HCT116 (cell line): ENCODE data around the gene MED19. TPM values are rescaled to one million over a fixed set of nuclear protein-coding genes. Genes with fewer than 3 reads are reported as not detected.

Experiments
- ATAC-seq: fragments of 200-7000 bp; cut with Tn5 transposase; 2 replicates; pipeline ENCODE4 v1.9.1; 2020; ENCODE audit warnings: mild to moderate bottlenecking, moderate library complexity
- BruUV-seq: library from RNA; stranded (reverse); fragments of 400-500 nt; replicated peaks from 2 replicates; lab custom pipeline; 2021; lab: Mats Ljungman, UMichigan
- CTCF ChIA-PET: fragments of 300-600 bp; sonication (Branson Sonifier 250); formaldehyde crosslinking; loops from one replicate; lab custom pipeline; 2021; ENCODE audit warnings: antibody characterized with exemption; lab: Charles Lee
- POLR2A ChIA-PET: fragments of 300-600, 350-600 bp; sonication (Branson Sonifier 250); formaldehyde crosslinking; loops from one replicate; lab custom pipeline; 2021; ENCODE audit warnings: antibody characterized with exemption; lab: Charles Lee
- RAD21 ChIA-PET, 2 experiments: fragments of 300-600 bp; sonication (Branson Sonifier 250); formaldehyde crosslinking; loops; one replicate each; lab custom pipeline; 2023; ENCODE audit warnings: low total read pairs in 2 of 2; ENCODE audit not compliant: uncharacterized antibody in 2 of 2, unreplicated experiment in 2 of 2, low non-redundant PET in 1 of 2; lab: Charles Lee
- DNase-seq: peaks from one replicate; pipeline ENCODE4 v3.0.0-alpha.2; 2010; ENCODE audit warnings: low read depth, low spot score
- H2AFZ ChIP-seq: fragments of 200-600 bp; shearing (Covaris generic), sonication (generic); 2 replicates; pipeline ENCODE4 v1.6.1; 2017; ENCODE audit warnings: low read depth, mixed run types, mixed read lengths, antibody characterized with exemption, low read length; ENCODE audit not compliant: poor library complexity, severe bottlenecking
- H3K27ac ChIP-seq: 2 replicates; pipeline ENCODE4 v1.5.1; 2012; ENCODE audit warnings: low read depth, low read length
- H3K27me3 ChIP-seq: fragments of 200-600 bp; sonication (generic); 2 replicates; pipeline ENCODE4 v1.6.1; 2016; ENCODE audit warnings: mixed run types, low read length, mixed read lengths; ENCODE audit not compliant: insufficient read depth
- H3K36me3 ChIP-seq, 2 experiments: fragments of 200-500 bp in 1 of 2; fragments of 200-600 bp in 1 of 2; sonication (Bioruptor generic) in 1 of 2; sonication (generic) in 1 of 2; 2 replicates each; pipeline versions ENCODE4 v1.5.1 to v1.6.1; 2014 to 2016; ENCODE audit warnings: low read length in 2 of 2, inconsistent platforms in 1 of 2, mixed read lengths in 1 of 2, mixed run types in 1 of 2; ENCODE audit not compliant: insufficient read depth in 2 of 2, control insufficient read depth in 1 of 2
- H3K4me1 ChIP-seq, 2 experiments: fragments of 200-600 bp in 1 of 2; sonication (generic) in 1 of 2; 2 replicates each; pipeline versions ENCODE4 v1.5.1 to v1.6.1; 2012 to 2017; ENCODE audit warnings: low read length in 2 of 2, inconsistent platforms in 1 of 2, mild to moderate bottlenecking in 1 of 2, mixed read lengths in 1 of 2, mixed run types in 1 of 2, moderate library complexity in 1 of 2; ENCODE audit not compliant: insufficient read depth in 2 of 2, control insufficient read depth in 1 of 2
- H3K4me2 ChIP-seq: fragments of 200-600 bp; sonication (generic); 2 replicates; pipeline ENCODE4 v1.6.1; 2017; ENCODE audit warnings: mixed run types, low read length, mixed read lengths
- H3K4me3 ChIP-seq, 2 experiments: fragments of 200-600 bp in 1 of 2; sonication (generic) in 1 of 2; replicated peaks in 1 of 2; 2 replicates each; pipeline ENCODE4 v1.5.1; 2011 to 2016; ENCODE audit warnings: low read length in 2 of 2, control low read depth in 1 of 2, low read depth in 1 of 2, mild to moderate bottlenecking in 1 of 2, mixed read lengths in 1 of 2, mixed run types in 1 of 2
- H3K79me2 ChIP-seq: fragments of 200-600 bp; sonication (generic); 2 replicates; pipeline ENCODE4 v1.6.1; 2017; ENCODE audit warnings: mild to moderate bottlenecking, mixed run types, low read length, moderate library complexity, mixed read lengths; ENCODE audit not compliant: insufficient read depth
- H3K9ac ChIP-seq: fragments of 200-600 bp; sonication (generic); 2 replicates; pipeline ENCODE4 v1.6.1; 2016; ENCODE audit warnings: low read length, mixed read lengths
- H3K9me2 ChIP-seq: fragments of 200-600 bp; sonication (generic), shearing (Covaris generic); 2 replicates; pipeline ENCODE4 v1.6.1; 2017; ENCODE audit warnings: mixed run types, mild to moderate bottlenecking, moderate library complexity; ENCODE audit not compliant: insufficient read depth
- H3K9me3 ChIP-seq, 2 experiments: fragments of 200-500 bp in 1 of 2; fragments of 200-600 bp in 1 of 2; sonication (Bioruptor generic) in 1 of 2; sonication (generic) in 1 of 2; 2 replicates each; pipeline ENCODE4 v1.6.1; 2014 to 2017; ENCODE audit warnings: low read length in 2 of 2, mixed read lengths in 2 of 2, inconsistent platforms in 1 of 2, low read depth in 1 of 2, mild to moderate bottlenecking in 1 of 2, mixed run types in 1 of 2, moderate library complexity in 1 of 2; ENCODE audit not compliant: control insufficient read depth in 1 of 2, insufficient read depth in 1 of 2
- H4K20me1 ChIP-seq: fragments of 200-600 bp; sonication (generic), shearing (Covaris generic); 2 replicates; pipeline ENCODE4 v1.6.1; 2017; ENCODE audit warnings: mixed run types, mild to moderate bottlenecking, moderate library complexity; ENCODE audit not compliant: insufficient read depth
- CEBPB ChIP-seq: IDR thresholded peaks from 2 replicates; pipeline ENCODE4 v1.6.1; 2012; ENCODE audit warnings: low read depth
- JUND ChIP-seq: IDR thresholded peaks from 2 replicates; pipeline ENCODE4 v1.6.1; 2012
- POLR2A ChIP-seq: IDR thresholded peaks from 2 replicates; pipeline ENCODE4 v1.7.0; 2011; ENCODE audit warnings: borderline replicate concordance; ENCODE audit not compliant: insufficient read depth, insufficient read length; ENCODE audit errors: extremely low read depth
- POLR2AphosphoS5 ChIP-seq: IDR thresholded peaks from 2 replicates; pipeline ENCODE4 v1.6.1; 2011; ENCODE audit warnings: mild to moderate bottlenecking, low read depth, low read length, moderate library complexity
- intact Hi-C: fragments of 100-400 bp; cut with micrococcal nuclease; formaldehyde crosslinking; loops from 2 replicates; pipeline ENCODE4 v1.10.0; 2022
- total RNA-seq: library from RNA; stranded (reverse); gene quantifications from one replicate; pipeline ENCODE4 v1.2.1, GENCODE V29; 2021; ENCODE audit not compliant: unreplicated experiment

MED19 gene
- total RNA-seq, 1 experiment from 2014 or later: 18.0 TPM

DNA sequence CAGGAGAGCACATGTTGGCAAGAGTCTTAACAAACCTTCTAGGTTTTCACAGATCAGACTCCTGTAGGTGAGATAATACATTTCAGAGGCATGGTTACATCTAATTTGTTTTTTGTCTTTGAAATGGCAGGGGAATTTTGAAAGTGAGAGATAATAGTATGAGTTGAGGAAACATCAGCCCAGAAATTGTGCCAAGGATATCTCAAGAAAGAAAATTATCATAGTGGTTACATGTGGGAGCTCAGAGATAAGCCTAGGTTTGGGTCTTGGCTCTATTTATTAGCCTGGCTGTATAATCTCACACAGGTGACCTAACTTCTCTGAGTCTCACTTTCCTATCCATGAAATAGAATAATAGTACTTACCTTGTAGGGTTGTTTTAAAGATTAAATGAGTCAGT, 39.2 kb upstream of the MED19 start:
- intact Hi-C loops: loop anchor here (1.0 to 5.0 kb wide), 2 partner anchors 49 to 771 kb away; no protein-coding TSS in a partner anchor
- H3K27ac ChIP-seq: no peak overlapping the region
- H3K27me3 ChIP-seq: no peaks in the 10 kb centered on the region
- H3K4me3 ChIP-seq: no peak overlapping the region
- no TSS peak for BruUV-seq
- ChIA-PET RAD21 (interaction anchor here (0.8 to 2.6 kb wide), 5 partner anchors 10 to 535 kb away, joined by 3 to 19 read pairs (median 5); no protein-coding TSS in a partner anchor), CTCF (interaction anchor here (0.9 to 6.2 kb wide), 8 partner anchors 10 to 763 kb away, joined by 3 to 95 read pairs (median 9); partner anchors contain the start of genes CTNND1 and SELENOH), POLR2A (interaction anchor here (1.3 to 2.2 kb wide), 4 partner anchors 10 to 49 kb away, joined by 3 to 12 read pairs (median 6); partner anchors contain the start of genes CTNND1 and SELENOH)
- peaks cover 0 to 8% of the 10 kb centered on the region in 2 experiments; a peak in 1 of 4 replicates for H3K4me1 ChIP-seq
- H3K9ac ChIP-seq: no peak overlapping the region
- no peaks in the 10 kb centered on the region for H4K20me1 ChIP-seq
- no peaks in the 10 kb centered on the region for H3K9me2 ChIP-seq
- H3K36me3 ChIP-seq: no peaks in the 10 kb centered on the region
- TF ChIP-seq POLR2AphosphoS5 (no peak), POLR2A (no peak)
- H3K4me2 ChIP-seq: no peak overlapping the region
- H3K9me3 ChIP-seq: no peaks in the 10 kb centered on the region
- no peak overlapping the region for H2AFZ ChIP-seq
- ATAC-seq (peak; percentile 15; the same call in 1 of the 2 replicates), DNase-seq (no peak)
- no peaks in the 10 kb centered on the region for H3K79me2 ChIP-seq

GRCh38 chr11:57746920-57747319, 34.9 kb upstream of the MED19 start:
- Histone ChIP-seq H3K36me3 (peaks cover 12 to 23% of the 10 kb centered on the region in 2 experiments; a peak in 3 of 4 replicates), H2AFZ (no peak overlapping the region), H3K4me3 (no peak overlapping the region), H3K4me2 (no peak overlapping the region), H3K27me3 (no peaks in the 10 kb centered on the region), H3K4me1 (peaks cover 0 to 15% of the 10 kb centered on the region in 2 experiments; a peak in 2 of 4 replicates), H3K27ac (no peak overlapping the region), H3K9me2 (no peaks in the 10 kb centered on the region), H4K20me1 (no peaks in the 10 kb centered on the region), H3K9me3 (no peaks in the 10 kb centered on the region), H3K79me2 (peaks cover 20% of the 10 kb centered on the region), H3K9ac (no peak overlapping the region)
- intact Hi-C loops: no loop called here
- ChIA-PET RAD21 (no interaction called here), POLR2A (no interaction called here), CTCF (interaction anchor here (6.2 kb wide), 1 partner anchor 54 kb away, joined by 95 read pairs; no protein-coding TSS in a partner anchor)
- DNase-seq (no peak), ATAC-seq (no peak)
- BruUV-seq: no TSS peak
- TF ChIP-seq POLR2AphosphoS5: no peak
- TF ChIP-seq JUND: no peak
- no peak for TF ChIP-seq CEBPB
